ENCODE measurements around the gene LCN6. TPM values are rescaled to one million over a fixed set of nuclear protein-coding genes. Genes with fewer than 3 reads are reported as not detected.

The LCN6 gene
- total and polyA plus RNA-seq, 10 of the 15 experiments (the other 5 are each of a cell fraction or from before 2014, with no cell fraction given), result not detected

DNA sequence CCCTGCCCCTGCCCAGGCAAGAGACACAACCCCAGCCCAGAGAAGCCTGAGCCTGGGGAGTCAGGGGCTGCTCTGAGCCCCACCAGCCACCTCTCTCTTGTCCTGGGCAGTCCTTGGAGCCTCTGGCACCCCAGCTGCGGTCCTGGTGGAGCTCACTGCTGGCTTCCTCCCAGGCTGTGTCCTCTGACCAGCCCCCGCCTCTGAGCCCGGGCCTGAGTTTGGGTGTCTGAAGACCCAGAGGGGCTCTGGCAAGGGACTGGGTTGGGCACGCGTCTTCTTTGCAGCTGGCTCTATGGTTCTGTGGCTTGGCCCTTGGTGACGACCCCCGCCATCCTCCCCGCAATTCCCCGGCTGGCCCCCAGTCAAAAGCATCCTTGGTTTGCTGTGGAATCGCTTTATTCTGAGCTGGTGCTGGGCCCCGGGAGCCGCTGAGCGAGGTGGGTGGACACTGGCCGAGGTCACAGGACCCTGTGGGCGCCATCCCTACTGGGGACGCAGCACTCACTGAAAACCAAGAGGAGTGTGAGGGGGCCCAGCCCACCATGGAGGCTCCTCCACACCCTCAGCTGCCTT is 4.6 kb downstream of the LCN6 start:
- no peak overlapping the region for H3K4me2 ChIP-seq (ENCODE audit: control insufficient read depth, insufficient read depth)
- ChIA-PET SMC1A (ENCODE audit: uncharacterized antibody, unreplicated experiment) (no interaction called here), POLR2A (no interaction called here), RAD21 (ENCODE audit: unreplicated experiment) (interaction anchor here (1.2 kb wide), 1 partner anchor 14 kb away, joined by 3 read pairs; no protein-coding TSS in a partner anchor), CTCF (no interaction called here)
- no peak overlapping the region for H2AFZ ChIP-seq (ENCODE audit: control insufficient read depth, low read depth, low read length)
- H3K9me3 ChIP-seq (replicated peaks; ENCODE audit: control insufficient read depth, insufficient read depth, low read length), result no peaks in the 10 kb centered on the region
- no peaks in the 10 kb centered on the region for H3K79me2 ChIP-seq (ENCODE audit: control insufficient read depth, insufficient read depth, low read length)
- DNase-seq (ENCODE audit: low read depth, low spot score) (no peak), FAIRE-seq (no peak), ATAC-seq (no peak)
- H3K4me1 ChIP-seq (ENCODE audit: control insufficient read depth, insufficient read depth, low read length), result peaks cover 15% of the 10 kb centered on the region
- H4K20me1 ChIP-seq (ENCODE audit: control insufficient read depth, insufficient read depth), result no peaks in the 10 kb centered on the region
- no peaks in the 10 kb centered on the region for H3K36me3 ChIP-seq (ENCODE audit: control insufficient read depth in 2 of 2, insufficient read depth in 2 of 2, low read length in 1 of 2)
- BruUV-seq (replicated peaks), result no TSS peak
- TF ChIP-seq ZBTB4 (CRISPR knock-in tag; IDR thresholded peaks at IDR 0.05) (no peak), MLLT1 (IDR thresholded peaks at IDR 0.05) (no peak), ZBED1 (IDR thresholded peaks at IDR 0.05; ENCODE audit: borderline replicate concordance) (no peak)
- TF ChIP-seq, protein P1, sequence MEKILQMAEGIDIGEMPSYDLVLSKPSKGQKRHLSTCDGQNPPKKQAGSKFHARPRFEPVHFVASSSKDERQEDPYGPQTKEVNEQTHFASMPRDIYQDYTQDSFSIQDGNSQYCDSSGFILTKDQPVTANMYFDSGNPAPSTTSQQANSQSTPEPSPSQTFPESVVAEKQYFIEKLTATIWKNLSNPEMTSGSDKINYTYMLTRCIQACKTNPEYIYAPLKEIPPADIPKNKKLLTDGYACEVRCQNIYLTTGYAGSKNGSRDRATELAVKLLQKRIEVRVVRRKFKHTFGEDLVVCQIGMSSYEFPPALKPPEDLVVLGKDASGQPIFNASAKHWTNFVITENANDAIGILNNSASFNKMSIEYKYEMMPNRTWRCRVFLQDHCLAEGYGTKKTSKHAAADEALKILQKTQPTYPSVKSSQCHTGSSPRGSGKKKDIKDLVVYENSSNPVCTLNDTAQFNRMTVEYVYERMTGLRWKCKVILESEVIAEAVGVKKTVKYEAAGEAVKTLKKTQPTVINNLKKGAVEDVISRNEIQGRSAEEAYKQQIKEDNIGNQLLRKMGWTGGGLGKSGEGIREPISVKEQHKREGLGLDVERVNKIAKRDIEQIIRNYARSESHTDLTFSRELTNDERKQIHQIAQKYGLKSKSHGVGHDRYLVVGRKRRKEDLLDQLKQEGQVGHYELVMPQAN (conservative IDR thresholded peaks at IDR 0.05), result no peak
- TF ChIP-seq, protein P2, sequence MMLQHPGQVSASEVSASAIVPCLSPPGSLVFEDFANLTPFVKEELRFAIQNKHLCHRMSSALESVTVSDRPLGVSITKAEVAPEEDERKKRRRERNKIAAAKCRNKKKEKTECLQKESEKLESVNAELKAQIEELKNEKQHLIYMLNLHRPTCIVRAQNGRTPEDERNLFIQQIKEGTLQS (IDR thresholded peaks at IDR 0.05; ENCODE audit: borderline replicate concordance, extremely low read depth, low read depth, low read length), result no peak
- H3K4me3 ChIP-seq, result no peak overlapping the region
- 51% methylated on average over 16 of the region's 16 CpGs for WGBS (ENCODE audit: insufficient coverage, insufficient replicate concordance, low lambda C conversion rate, missing lambda C conversion rate)
- peaks cover 0 to 8% of the 10 kb centered on the region in 2 experiments; a peak in 3 of 4 replicates for H3K27me3 ChIP-seq (replicated peaks in 1 of 2; ENCODE audit: control insufficient read depth in 2 of 2, insufficient read depth in 2 of 2, low read length in 1 of 2)
- no peak overlapping the region for H3K9ac ChIP-seq (ENCODE audit: control insufficient read depth, insufficient read depth, low read length)
- H3K27ac ChIP-seq (ENCODE audit: control insufficient read depth, insufficient read depth), result no peak overlapping the region
- in situ Hi-C loops (cut with MboI) (no loop called here), intact Hi-C loops (cut with micrococcal nuclease; ENCODE audit: unreplicated experiment) (no loop called here)
